Thoracic aorta (tissue), 2 donors: Measurements from ENCODE around the gene BRAF. TPM values are rescaled to one million over a fixed set of nuclear protein-coding genes. Genes with fewer than 3 reads are reported as not detected.
"Not testable (repeated sequence)": the region's sequence is repeated elsewhere in the genome, so short reads cannot be mapped to it uniquely, and the experiment has no call there.

ENCODE experiments used
- ATAC-seq: fragments of 150-250 bp; one replicate; pipeline ENCODE4 v1.8.0; 2017; ENCODE audit warnings: low read depth; ENCODE audit not compliant: insufficient number of reproducible peaks, low FRiP score
- DNase-seq: peaks from one replicate; pipeline ENCODE4 v3.0.0-alpha.2; 2020; ENCODE audit warnings: low spot score
- H3K27ac ChIP-seq, 2 donors: fragments of 200-600 bp; sonication (generic); 1 replicate in 1 of 2; 2 replicates in 1 of 2; pipeline ENCODE4 v1.5.1; 2016; ENCODE audit warnings: mild to moderate bottlenecking in 2 of 2, moderate library complexity in 2 of 2
- H3K27me3 ChIP-seq: fragments of 200-600 bp; sonication (generic); replicated peaks from 2 replicates; pipeline ENCODE4 v1.6.0; 2016; ENCODE audit warnings: mild to moderate bottlenecking; ENCODE audit not compliant: insufficient read depth
- H3K36me3 ChIP-seq: fragments of 200-600 bp; sonication (generic); one replicate; pipeline ENCODE4 v1.5.1; 2016
- H3K4me1 ChIP-seq, 2 donors: fragments of 200-600 bp; sonication (generic); 1 replicate in 1 of 2; 2 replicates in 1 of 2; pipeline versions ENCODE4 v1.5.1 to v1.6.0; 2016; ENCODE audit warnings: low read depth in 2 of 2, mild to moderate bottlenecking in 1 of 2; ENCODE audit not compliant: control insufficient read depth in 1 of 2
- H3K4me3 ChIP-seq: fragments of 200-600 bp; sonication (generic); 2 replicates; pipeline ENCODE4 v1.5.1; 2016; ENCODE audit warnings: mild to moderate bottlenecking
- H3K9me3 ChIP-seq: fragments of 200-600 bp; sonication (generic); 2 replicates; pipeline ENCODE4 v1.5.1; 2016
- CTCF ChIP-seq: fragments of 200-600 bp; sonication (generic); IDR thresholded peaks from one replicate; pipeline ENCODE4 v1.5.1; 2019; ENCODE audit warnings: antibody characterized with exemption
- total RNA-seq, 2 donors: library from RNA; depleted of rRNA; stranded (reverse); fragments of >200 nt; gene quantifications; one replicate each; pipeline versions ENCODE4 v1.1.0 to v1.2.3, GENCODE V29; 2016

The BRAF gene
- total RNA-seq, 2 donors from 2014 or later, result 31.5 to 62.2 TPM

- Histone ChIP-seq H3K36me3 (peaks cover 7% of the 10 kb centered on the region), H3K4me1 (peaks cover 0 to 21% of the 10 kb centered on the region in 2 donors), H3K9me3 (no peaks in the 10 kb centered on the region), H3K27me3 (no peaks in the 10 kb centered on the region), H3K27ac (no peak overlapping the region), H3K4me3 (no peak overlapping the region)
- TF ChIP-seq CTCF, result no peak
- DNase-seq (no peak), ATAC-seq (no peak)
Measured at GRCh38 chr7:140678816-140679130, 246.0 kb downstream of the BRAF start.

- Histone ChIP-seq H3K4me1 (peaks cover 0 to 23% of the 10 kb centered on the region in 2 donors), H3K4me3 (no peak overlapping the region), H3K9me3 (no peaks in the 10 kb centered on the region), H3K36me3 (peaks cover 3% of the 10 kb centered on the region), H3K27me3 (no peaks in the 10 kb centered on the region), H3K27ac (no peak overlapping the region)
- no peak for DNase-seq
- ATAC-seq, result no peak
- TF ChIP-seq CTCF, result no peak
Measured at GRCh38 chr7:140678081-140678815, 246.5 kb downstream of the BRAF start.

DNA sequence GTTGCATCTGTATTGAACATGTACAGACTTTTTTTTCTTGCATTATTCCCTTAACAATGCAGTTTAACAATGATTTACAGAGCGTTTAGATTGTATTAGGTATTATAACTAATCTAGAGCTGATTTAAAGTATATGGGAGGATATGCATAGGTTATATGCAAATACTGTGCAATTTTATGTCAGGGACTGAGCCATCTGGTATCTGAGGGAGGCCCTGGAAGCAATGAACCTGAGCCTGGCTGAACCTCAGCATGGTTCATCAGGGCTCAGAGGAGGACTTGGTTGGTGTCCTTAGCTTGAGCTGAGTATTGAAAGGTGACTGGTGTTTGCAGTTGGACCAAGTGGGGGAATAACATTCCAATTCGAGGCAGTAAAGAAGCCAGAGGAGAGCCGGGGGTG lies 247.2 kb downstream of the BRAF start:
- Histone ChIP-seq H3K9me3 (no peaks in the 10 kb centered on the region), H3K4me1 (peaks cover 0 to 24% of the 10 kb centered on the region in 2 donors), H3K27me3 (no peaks in the 10 kb centered on the region), H3K4me3 (no peak overlapping the region), H3K27ac (no peak overlapping the region), H3K36me3 (peaks cover 3% of the 10 kb centered on the region)
- TF ChIP-seq CTCF, result no peak
- DNase-seq (no peak), ATAC-seq (no peak)

GRCh38 chr7:140676956-140677355 lies 247.8 kb downstream of the BRAF start:
- not testable (repeated sequence) for H3K9me3 ChIP-seq, H3K36me3 ChIP-seq, H3K4me3 ChIP-seq, ATAC-seq, H3K27ac ChIP-seq, DNase-seq, H3K27me3 ChIP-seq
- peaks cover 0 to 29% of the 10 kb centered on the region in 2 donors for H3K4me1 ChIP-seq

DNA sequence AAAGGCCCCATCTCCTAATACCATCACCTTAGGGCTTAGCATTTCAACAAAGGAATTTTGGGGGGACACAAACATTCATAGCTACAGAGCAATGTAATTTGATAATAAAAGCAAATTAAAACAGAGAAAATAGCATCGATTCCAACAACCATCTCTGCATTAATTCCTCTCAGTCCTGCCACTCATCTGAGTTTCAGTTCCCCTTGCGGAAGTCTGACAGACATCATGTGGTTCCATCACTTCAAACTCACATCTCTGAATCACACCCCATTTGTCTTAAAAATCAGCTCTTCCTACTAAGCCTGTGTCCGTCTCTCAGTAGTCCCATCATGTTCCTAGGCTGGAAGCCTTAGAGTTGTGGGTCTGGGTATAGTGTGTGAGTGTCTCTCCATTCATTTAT lies 248.4 kb downstream of the BRAF start:
- ATAC-seq (no peak), DNase-seq (no peak)
- H3K36me3 ChIP-seq, result peaks cover 3% of the 10 kb centered on the region
- no peak for TF ChIP-seq CTCF
- H3K27me3 ChIP-seq, result no peaks in the 10 kb centered on the region
- H3K9me3 ChIP-seq, result no peaks in the 10 kb centered on the region
- H3K4me3 ChIP-seq, result no peak overlapping the region
- peaks cover 0 to 30% of the 10 kb centered on the region in 2 donors for H3K4me1 ChIP-seq
- H3K27ac ChIP-seq, result no peak overlapping the region

DNA sequence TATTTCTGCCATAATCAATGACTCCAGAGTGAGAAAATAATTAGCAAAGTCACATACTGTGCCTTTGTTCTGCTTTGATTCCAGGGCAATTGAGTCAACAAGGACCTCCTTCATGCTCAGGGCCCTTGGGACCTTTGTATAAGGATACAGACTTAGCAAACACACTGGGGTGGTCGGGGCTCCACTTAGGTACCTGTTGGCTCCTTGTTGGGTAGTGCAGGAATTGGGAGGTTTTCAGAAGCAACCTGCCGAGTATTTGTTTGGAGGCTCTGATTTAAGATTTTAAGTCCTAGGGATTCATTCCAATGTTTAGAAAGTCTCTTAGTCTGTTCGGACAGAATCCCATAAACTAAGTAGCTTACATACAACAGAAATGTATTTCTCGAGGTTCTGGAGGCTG lies 249.0 kb downstream of the BRAF start:
- no peaks in the 10 kb centered on the region for H3K27me3 ChIP-seq
- ATAC-seq, result no peak
- peaks cover 0 to 30% of the 10 kb centered on the region in 2 donors for H3K4me1 ChIP-seq
- H3K9me3 ChIP-seq, result no peaks in the 10 kb centered on the region
- DNase-seq, result no peak
- no peak overlapping the region for H3K27ac ChIP-seq
- H3K36me3 ChIP-seq, result peaks cover 3% of the 10 kb centered on the region
- no peak for TF ChIP-seq CTCF
- no peak overlapping the region for H3K4me3 ChIP-seq
